Muscle layer of colon (tissue), 2 donors: ENCODE measurements around the gene UFC1.

Experiments used
- H3K27ac ChIP-seq: one replicate; pipeline ENCODE4 v1.7.0; 2013; ENCODE audit warnings: low read depth, mild to moderate bottlenecking, low read length, moderate library complexity
- H3K27me3 ChIP-seq, 2 donors: one replicate each; pipeline ENCODE4 v1.7.0; 2013; ENCODE audit warnings: low read length in 2 of 2, mild to moderate bottlenecking in 2 of 2; ENCODE audit not compliant: insufficient read depth in 2 of 2, control insufficient read depth in 1 of 2
- H3K36me3 ChIP-seq: one replicate; pipeline ENCODE4 v1.7.0; 2013; ENCODE audit warnings: mild to moderate bottlenecking, low read length; ENCODE audit not compliant: insufficient read depth
- H3K4me1 ChIP-seq: one replicate; pipeline ENCODE4 v1.7.0; 2013; ENCODE audit warnings: mild to moderate bottlenecking, low read length; ENCODE audit not compliant: insufficient read depth
- H3K4me3 ChIP-seq, 2 donors: one replicate each; pipeline ENCODE4 v1.7.0; 2013; ENCODE audit warnings: low read length in 2 of 2, low read depth in 1 of 2, mild to moderate bottlenecking in 1 of 2, moderate library complexity in 1 of 2
- H3K9ac ChIP-seq: one replicate; pipeline ENCODE4 v1.7.0; 2013; ENCODE audit warnings: low read length
- H3K9me3 ChIP-seq: one replicate; pipeline ENCODE4 v1.7.0; 2013; ENCODE audit warnings: mild to moderate bottlenecking, low read length
- donor health status: abdominal sarcoma.
- donor health status: Adenocarcinoma of cecum.

The UFC1 gene

GRCh38 chr1:161207173-161207572 lies 53.4 kb downstream of the UFC1 start:
- Histone ChIP-seq H3K4me1 (peaks cover 27% of the 10 kb centered on the region), H3K27ac (no peak overlapping the region), H3K27me3 (no peaks in the 10 kb centered on the region), H3K9ac (no peak overlapping the region), H3K9me3 (no peaks in the 10 kb centered on the region), H3K4me3 (no peak overlapping the region), H3K36me3 (peaks cover 67% of the 10 kb centered on the region)
